GM19240 (cell line): ENCODE measurements around the gene UROC1.

Source experiments
- DNase-seq: peaks from one replicate; pipeline ENCODE4 v3.0.0; 2011; ENCODE audit warnings: low spot score; ENCODE audit not compliant: insufficient read length

UROC1 gene

DNA sequence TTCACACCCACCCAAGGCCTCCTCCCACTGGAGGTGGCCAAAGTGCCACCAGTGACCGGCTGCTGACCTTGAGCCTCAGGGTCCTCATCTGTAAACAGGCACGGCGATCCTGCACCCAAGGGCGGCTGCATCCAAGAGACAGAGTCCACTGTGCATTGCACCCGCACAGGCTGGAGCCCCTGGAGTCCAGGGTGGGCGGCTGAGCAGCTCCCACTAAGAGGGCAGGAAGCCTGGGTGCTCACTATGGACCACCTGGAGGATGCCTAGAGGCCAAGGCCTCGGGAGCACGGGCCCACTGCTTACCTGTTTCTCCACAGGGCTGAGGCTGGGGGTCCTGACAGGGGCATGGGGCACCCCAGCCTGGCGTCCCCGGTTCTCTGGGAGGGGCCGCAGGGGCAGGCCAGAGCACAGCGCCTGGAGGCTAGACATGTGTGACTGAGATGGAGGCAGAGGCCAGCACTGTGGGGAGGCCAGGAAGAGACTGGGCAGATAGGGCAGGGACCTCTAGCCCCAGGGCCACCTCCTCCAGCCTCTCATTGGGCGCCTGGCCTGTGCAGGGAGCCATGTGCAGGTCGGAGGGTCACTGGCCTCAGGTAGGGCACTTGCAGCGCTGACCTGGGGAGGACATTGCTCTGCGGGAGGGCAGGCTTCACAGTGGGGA, at the start of gene UROC1:
Gene UROC1, minus strand, starts transcription at position 483 of the 661 bp plus-strand sequence. Its CDS starts 54 bp downstream, at position 429.
- DNase-seq: no peak

DNA sequence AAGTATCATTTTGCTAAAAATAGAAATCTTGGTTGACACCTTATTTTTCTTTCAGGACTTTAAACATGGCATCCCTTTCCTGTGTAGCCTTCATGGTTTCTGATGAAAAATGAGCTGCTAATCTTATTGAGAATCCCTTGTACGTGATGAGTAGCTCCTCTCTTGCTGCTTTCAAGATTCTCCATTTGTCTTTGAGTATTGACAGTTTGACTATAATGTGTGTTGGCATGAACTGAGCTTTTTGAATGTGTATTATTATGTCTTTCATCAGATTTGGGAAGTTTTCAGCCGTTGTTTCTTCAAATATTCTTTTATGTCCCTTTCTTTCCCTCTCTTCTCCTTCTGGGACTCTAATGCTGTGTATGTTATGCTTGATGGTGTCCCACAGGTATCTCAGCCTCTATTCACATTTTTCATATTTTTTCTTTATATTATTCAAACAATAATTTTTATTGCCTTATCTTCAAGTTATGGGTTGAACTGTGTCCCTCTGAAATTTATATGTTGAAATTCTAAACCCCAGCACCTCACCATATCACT, 45.2 kb upstream of the UROC1 start:
- DNase-seq: no peak

DNA sequence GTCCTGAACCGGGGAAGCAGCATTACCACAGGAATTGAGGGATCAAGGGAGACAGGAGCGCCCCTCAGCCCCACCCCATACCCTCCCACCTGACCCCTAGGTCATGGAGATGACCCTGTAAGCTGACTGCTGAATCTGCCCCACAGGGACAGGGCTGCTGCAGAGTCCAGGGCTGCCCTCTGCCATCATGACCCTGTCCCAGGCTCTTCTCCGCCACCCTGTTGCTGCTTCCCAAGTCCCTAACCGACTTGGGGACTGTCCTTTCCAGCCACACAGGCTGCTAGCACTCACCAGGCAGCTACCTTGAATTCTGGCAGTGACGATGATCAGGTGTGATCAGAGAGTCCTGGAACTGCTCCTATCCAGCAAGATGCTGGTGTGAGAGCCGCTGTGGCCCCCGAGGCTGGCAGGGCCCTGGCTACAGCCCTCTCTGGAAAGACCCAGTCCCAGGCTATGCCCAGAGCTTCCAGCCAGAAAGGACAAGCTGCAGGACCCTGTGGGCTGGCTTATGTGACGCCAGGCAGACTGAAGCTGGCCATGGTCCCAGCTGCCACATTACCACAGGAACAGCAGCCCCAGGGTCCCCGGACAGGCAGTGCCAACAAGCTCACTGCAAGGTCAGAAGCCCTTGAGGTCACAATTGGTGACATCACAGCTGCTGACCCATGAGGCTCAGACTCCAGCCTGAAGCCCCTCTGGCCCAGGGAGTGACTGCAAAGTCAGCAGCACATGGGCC, 40.9 kb upstream of the UROC1 start, which contains the start of gene C3orf22:
Gene C3orf22, minus strand, starts transcription at position 597 of the 736 bp plus-strand sequence. CDS start 5,542 bp downstream, outside the sequence.
- DNase-seq: no peak

DNA sequence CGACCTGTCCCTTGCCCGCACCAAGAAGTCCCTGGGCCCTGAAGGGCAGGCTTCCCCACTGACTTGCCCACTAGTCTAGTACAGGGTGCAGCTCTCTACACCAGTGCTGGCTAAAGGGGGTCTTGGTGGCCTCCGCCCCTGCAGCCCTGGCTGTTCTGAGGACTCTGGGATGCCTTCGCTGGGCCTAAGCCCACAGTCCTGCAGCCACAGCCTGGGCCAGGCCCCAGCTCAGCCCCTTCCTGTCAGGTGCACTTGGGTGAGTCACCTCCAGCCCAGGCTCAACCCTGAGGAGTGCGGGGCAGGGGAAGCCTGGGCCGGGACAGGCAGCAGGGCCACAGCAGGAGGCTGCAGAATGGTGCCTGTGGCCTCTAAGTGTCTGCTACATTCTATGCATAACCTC, 40.2 kb upstream of the UROC1 start:
- no peak for DNase-seq

DNA sequence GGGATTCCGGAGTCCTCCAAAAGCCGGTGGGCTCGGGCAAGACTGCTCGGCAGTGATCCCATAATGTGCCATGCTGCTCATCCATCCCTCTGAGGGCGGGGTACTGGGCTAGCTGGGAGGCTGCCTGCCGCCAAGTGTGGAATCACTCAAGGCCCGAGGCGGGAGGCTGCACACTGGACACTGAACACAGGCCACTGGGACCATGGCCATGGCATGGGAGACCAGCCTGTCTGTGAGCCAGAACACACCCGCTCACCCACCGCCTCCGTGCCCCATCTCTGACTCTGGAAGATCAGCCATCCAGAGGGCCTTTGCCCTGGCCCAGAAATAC, 39.8 kb upstream of the UROC1 start:
- no peak for DNase-seq

DNA sequence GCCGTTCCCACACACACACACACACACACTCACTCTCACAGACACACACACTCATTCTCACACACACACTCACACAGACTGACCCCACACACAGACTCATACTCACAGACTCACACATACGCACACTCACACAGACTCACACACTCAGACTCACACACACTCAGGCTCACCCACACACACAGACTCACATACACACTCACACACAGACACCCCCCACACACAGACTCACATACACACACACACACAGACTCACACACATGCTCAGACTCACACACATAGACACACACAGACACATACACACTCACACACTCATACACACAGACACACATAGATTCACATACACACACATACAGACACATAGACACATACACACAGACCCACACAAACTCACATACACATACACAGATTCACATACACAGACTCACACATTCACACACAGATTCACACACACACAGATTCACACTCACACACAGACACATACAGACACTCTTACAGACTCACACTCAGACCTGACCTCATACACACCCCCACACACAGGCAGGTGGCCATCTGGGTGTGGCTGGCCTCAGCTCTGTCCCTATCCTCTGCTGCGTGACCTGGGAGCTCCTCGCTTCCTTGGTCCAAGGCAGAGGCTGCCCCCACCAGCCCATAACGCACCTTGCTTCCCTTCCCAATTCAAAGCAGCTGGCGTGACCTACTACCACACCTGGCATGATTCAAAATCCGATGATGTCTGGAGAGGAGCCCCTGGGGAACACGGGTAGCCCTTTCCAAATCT, 39.3 kb upstream of the UROC1 start:
- DNase-seq: no peak

DNA sequence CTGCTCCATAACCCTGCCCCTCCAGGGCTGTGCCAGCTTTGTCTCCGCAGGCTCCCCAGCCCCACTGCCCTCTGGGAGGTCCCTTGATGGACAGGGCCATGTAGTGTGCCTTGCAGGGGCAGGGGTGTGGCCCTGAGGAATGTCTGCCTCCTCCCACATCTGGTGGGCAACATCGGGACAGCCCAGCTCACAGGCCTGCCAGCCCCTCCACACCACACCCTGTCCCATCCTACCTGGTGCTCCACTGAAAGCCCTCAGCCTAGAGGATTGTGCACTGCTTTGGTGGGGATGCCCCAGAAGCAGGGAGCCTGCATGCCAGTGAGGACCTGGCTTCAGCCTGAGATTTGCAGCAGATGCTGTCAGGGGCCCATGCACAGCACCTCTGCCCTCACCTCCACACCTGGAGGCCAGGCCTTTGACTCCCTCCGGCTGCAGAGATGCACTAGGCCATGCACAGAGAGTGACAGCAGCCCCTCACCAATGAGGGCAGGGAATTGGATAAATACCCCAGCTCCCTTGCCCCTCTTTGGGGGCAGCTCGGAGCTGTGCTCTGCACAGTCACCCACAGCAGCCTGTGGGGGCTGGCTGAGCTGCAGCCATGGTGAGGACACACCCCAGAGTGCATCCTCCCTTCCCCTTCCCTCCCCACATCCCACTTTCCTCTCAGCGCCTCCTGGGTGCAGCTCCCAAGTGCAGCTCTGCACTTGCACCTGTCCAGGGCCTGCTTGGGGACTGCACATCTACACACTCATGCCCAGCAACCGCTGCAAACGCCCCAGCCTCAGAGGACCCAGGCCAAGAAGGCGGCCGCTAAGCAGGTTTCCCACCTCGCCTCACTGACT, 38.4 kb upstream of the UROC1 start:
- DNase-seq: no peak

DNA sequence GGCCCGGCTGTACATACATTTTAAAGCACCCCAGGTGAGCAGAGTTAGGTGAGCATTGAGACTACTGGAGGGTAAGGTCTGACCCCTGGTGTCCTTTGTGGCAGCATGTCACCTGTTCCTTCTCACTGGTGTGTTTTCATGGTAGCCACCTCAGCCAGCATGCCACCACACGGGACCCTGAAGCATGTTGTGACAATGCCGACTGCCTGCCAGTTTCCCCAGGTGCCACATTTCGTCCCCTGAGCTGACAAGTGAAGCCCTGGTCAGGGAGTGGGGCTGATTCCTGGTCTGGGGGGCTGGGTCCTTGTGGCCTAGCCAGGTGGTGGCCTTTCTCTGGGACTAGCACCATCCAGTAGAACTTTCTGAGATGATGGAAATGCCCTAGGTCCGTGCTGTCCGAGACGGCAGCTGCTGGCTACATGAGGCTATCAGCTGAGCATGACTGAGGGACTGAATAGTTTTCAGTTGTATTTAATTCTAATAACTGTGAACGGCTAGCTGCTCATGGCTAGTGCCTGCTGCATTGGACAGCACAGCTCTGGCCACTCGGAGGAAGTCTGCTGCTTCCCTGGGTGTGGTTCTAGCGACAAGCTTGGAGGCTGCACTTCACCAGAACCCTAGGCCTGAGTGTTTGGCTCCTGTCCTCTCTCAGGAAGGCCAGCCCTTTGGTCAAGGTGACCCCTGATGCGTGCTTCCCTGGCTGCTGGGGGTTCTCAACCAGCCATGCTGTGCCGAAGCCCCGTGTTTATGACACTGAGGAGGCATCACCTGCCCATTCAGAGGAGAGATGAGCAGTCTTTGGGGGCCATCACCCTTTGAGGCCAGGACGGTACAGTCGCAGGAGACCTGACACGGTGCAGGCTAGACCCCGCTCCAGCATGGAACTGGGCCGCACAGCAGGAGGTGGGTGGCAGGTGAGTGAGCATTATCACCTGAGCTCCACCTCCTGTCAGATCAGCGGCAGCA, 37.3 kb upstream of the UROC1 start:
- DNase-seq: no peak

DNA sequence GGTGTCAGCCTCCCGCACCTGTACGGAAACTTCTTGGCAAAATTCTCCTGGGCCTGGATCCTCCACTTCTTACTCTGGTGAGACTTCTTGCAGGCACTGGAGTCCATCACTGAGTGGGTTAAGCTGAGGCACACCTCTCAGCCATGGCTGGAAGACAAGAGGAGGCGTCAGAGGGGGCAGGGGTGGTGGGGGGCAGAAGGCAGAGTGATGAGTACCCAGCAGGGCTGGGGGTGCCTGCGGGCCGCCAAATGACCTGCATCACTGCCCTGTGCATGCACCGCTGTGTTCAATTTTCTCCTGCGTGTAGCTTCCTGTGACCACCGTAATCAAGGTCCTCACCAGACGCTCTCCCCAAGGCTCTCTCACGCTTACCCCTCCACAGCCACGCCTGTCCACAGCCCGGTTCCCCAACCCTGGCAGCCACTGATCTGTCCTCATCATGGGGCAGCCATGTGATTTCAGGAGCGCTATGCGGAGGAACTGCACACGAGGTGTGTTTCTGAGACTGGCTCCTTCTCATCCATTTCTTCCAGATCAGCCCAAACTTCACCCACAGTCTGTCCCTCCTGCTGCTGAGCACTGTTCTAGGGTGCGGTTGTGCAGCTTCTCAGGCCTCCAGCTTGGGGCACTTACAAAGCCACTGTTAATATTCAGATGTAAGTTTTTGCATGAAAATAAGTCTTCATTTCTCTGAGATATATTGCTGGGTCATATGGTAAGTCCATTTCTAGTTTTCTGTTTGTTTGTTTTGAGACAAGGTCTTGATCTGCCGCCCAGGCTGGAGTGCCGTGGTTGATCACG, 35.9 kb upstream of the UROC1 start:
- no peak for DNase-seq

DNA sequence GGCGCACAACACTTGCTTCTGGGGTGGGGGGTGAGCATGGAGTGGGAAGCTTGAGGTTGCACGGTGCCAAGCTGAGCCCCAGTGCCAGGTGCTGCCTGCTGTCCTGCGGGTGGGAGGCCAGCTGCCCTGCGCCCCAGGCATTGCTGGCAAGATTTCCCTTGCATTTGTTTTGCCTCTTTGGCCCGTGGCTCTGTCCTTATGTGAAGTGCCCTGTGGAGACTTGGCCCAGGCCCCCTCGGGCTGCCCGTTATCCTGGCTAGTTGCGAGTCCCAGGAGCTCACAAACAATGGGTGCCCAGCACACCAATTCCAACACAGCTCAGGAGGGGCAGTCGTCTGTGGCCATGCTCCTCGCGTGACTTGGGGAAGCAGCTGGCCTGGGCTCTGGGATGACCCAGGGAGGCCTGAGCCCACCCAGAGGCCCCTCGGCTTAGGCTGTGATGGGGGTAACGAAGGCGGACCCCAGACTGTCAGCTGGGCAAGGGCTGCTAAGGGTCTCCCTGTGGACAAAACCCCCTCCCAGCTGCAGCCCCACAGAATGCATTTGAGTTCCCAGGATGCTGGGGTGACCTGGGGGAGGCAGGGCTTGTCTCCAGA, 35.2 kb upstream of the UROC1 start:
- no peak for DNase-seq

DNA sequence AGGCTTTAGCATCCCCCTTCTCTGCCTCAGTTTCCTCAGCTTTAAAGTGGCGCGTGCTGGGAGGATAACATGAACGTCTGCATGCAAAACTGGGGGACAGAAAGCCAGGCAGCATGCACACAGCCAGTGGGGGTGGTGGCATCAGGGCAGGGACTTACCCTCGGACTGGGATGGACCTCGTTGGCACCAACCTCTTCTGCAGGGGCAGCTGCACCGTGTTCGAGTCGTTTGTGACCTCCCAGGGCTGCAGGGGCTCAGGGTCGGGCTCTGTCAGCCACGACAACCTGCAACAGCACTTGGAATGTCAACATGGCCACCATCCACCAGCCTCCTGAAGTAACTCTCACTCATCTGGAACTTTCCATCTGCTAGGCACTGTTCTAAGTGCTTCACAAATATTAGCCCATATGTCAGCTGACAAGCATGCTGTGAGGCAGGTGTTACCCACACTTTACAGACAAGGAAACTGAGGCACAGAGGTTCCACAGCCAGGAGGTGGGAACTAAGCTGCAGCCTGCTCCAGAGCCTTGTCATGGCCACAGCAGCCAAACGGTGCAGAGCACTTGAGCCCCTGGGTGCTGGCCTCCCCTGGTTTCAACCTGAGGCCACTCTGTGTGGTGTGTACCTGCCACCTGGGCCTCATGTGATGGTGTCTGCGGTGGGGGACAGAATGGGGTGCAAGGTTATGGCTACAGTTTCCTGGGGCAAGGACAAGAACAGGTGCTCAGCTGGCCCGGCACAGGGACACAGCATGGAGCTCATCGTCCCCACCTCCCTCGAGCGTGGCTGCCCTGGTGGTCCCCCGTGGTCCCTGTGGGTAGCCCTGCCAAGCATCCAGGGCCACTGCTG, 34.5 kb upstream of the UROC1 start:
- no peak for DNase-seq

DNA sequence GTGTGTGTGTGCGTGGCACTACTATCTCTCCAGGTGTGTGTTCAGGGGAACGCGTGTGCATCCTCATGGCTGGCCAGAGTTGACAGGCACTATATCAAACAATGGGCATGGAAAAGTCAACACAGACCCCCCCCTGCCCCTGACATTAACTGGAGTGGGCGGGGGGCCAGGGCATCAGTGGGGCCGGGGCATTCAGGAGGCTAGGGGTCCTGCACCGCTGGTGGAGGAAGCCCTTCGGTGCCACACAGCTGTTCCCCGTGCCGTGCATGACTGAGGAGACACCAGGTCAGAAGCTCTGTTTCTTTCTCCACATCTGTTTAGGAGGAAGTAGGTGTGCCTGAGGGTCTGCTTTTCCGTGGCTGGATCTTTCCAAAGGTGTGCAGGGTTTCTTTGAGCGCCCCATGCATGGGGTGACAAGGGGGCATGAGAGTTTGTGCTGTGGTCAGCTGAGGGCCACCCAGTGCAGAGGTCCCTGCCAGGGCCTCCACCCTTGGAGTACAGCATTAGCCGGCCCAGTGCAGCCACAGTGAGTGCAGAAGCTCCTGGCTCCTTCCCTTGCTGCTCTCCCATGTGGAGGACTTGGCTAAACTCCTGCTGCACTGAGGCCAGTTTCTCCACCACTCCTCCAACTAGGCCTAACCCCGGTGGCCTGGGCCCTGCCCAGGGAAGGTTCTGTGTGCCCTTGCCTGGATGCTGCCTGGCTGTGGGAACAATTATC, 33.7 kb upstream of the UROC1 start:
- no peak for DNase-seq

DNA sequence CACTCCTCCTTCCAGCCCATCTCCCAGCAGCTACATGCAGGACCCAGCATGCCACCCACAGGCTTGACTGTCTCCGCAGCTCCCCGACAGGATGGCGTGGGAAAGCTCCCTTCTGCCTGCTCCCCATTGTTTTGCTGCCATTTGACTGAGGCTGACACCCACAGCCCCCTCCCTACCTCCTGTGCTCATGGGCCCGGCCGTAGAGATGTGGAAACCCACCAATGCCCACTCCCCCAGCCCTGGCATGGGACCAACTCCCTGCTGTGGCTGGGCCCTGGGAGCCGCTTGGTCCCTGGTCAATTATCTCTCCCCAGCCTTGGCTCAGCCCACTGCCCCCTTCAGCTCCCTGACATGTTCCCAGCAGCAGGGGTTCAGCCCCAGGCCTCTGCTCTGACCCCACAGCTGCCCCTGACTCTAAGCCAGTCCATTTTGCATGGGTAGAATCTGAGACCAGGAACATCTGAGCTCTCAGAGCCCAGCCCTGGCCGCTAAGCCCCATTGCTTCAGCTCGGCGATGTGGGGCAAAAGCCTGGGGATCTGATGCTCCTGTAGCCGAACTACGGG, 33.0 kb upstream of the UROC1 start:
- DNase-seq: no peak

DNA sequence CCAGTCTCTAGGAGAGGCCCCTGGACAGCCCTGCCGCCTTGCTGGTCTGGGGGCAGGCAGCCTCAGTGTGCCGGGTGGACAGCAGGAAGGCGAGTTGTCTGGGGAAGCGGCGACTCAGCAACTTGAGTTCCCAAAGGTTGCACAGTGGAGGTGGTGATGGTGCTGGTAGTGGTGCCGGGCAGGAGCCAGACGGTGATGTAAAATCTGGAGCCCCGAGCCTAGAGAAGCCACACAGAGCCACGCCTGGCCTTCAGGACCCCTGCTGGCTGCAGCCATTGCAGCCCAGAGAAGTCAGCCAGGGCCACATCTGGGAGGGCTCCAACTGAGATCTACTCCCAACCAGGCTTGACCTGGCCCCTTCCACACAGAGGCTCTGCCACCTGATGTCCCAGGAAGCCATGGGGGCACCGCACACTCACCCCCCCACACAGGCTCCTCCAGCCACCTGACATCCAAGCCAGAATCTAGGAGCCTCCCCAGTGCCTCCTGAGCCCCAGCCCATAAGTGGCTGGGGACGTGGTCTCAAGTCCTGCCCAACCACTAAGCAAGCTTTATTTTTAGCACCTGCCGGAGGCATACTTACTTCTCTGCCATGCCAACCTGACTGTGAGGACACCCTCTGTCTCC, 32.4 kb upstream of the UROC1 start:
- DNase-seq: no peak

DNA sequence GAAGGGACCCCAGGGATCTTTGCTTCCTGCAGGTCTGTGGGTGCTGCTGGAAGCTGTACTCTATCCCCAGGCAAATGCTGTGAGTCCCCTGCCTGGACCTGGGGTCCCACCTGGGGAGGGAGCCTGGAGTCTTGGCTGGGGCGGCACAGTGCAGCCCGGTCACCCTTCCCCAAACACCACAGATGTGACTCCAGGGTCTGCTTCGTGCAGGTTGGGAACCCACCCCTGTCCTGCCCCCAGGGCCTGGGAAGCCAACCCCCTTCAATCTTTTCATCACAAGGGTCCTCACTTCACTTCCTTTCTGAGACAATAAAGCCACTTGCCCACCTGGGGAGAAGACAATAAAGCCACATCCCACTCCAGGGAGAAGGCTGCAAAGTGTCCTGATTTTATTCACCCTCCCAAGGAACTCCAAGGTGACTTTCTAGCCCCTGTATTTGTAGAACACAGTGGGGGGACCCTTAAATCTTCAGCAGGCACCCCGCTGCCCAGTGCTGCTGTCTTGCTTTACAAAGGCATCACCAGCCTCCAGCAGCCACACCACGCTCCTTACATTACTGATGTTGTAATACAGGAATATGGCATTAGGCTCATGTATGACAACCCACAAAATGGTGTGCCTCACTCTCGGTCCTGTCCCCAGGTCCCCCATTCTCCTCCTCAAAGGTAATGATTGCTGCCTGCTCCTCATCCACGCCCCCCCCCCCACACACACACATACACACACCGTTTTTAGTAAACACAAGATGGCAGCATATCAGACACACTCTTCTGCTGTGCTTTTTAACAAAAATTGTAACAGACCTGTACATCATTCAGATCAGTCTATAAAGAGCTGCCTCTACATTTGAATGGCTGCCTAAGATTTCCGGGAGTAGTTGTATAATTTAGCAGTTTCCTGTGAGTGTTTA, 31.2 kb upstream of the UROC1 start:
- no peak for DNase-seq
